Upper lobe of left lung (tissue), 4 donors: ENCODE measurements around the gene SLFN14.

ENCODE experiments used
- POLR2A ChIP-seq, 4 donors: fragments of 450-650 bp; IDR thresholded peaks; one replicate each; pipeline ENCODE4 v1.5.1; 2016 to 2017; ENCODE audit warnings: antibody characterized with exemption in 4 of 4, mild to moderate bottlenecking in 2 of 4
- POLR2AphosphoS5 ChIP-seq, 2 donors: sonication (generic); formaldehyde crosslinking; IDR thresholded peaks; one replicate each; pipeline ENCODE4 v1.5.1; 2017; ENCODE audit warnings: antibody characterized with exemption in 2 of 2
- TF ChIP-seq, protein P1 (sequence below), 6 experiments: fragments of 450-650 bp in 4 of 6; fragments of 200-600 bp in 2 of 6; sonication (generic) in 2 of 6; IDR thresholded peaks; one replicate each; pipeline ENCODE4 v1.5.1; 2016 to 2019; ENCODE audit warnings: antibody characterized with exemption in 6 of 6

DNA sequence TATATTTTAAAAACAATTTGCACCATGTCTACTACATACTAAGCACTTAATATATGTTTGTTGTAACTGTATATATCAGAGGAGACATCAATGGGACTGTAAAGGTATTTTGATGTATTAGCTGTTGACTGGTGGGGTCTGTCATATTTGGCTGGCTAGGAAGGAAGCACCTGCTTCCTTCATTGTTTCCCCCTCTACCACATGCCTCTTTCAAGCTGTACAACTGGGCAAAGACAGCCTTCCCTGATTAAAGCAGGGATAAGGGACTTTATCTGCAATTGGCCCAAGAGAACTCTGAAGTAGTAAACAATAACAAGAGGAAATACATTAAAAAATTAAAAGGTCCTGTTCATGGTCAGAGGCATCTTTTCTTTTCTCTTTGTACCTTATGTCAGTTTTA is 17.6 kb downstream of the SLFN14 start:
- TF ChIP-seq, protein P1, sequence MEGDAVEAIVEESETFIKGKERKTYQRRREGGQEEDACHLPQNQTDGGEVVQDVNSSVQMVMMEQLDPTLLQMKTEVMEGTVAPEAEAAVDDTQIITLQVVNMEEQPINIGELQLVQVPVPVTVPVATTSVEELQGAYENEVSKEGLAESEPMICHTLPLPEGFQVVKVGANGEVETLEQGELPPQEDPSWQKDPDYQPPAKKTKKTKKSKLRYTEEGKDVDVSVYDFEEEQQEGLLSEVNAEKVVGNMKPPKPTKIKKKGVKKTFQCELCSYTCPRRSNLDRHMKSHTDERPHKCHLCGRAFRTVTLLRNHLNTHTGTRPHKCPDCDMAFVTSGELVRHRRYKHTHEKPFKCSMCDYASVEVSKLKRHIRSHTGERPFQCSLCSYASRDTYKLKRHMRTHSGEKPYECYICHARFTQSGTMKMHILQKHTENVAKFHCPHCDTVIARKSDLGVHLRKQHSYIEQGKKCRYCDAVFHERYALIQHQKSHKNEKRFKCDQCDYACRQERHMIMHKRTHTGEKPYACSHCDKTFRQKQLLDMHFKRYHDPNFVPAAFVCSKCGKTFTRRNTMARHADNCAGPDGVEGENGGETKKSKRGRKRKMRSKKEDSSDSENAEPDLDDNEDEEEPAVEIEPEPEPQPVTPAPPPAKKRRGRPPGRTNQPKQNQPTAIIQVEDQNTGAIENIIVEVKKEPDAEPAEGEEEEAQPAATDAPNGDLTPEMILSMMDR (IDR thresholded peaks at IDR 0.05) = no peak
- TF ChIP-seq POLR2AphosphoS5 (IDR thresholded peaks at IDR 0.05) = no peak
- TF ChIP-seq POLR2A (IDR thresholded peaks at IDR 0.05) = no peak
